OCI-LY3 (cell line): ENCODE measurements around the gene BICC1.

Source experiments
- CTCF ChIP-seq: fragments of 200-600, 300-600 bp; sonication (generic); IDR thresholded peaks from 2 replicates; pipeline ENCODE4 v1.5.1; 2014; ENCODE audit warnings: antibody characterized with exemption, low read length, low read depth
- EZH2phosphoT487 ChIP-seq: fragments of 200-600 bp; shearing (Covaris generic); IDR thresholded peaks from 2 replicates; pipeline ENCODE4 v1.6.1; 2018; ENCODE audit warnings: antibody characterized with exemption, mixed run types, low read depth

- TF ChIP-seq CTCF (no peak), EZH2phosphoT487 (no peak)
These were observed 75.0 kb downstream of the BICC1 start for GRCh38 chr10:58587676-58588075.
